Uterus (tissue), 4 donors: ENCODE results near the gene LRRC1. TPM values are rescaled to one million over a fixed set of nuclear protein-coding genes. Genes with fewer than 3 reads are reported as not detected.

Experiments used
- DNase-seq, 2 donors: peaks; one replicate each; pipeline ENCODE4 v3.0.0-alpha.2; 2019 to 2020
- H3K27ac ChIP-seq, 2 donors: fragments of 200-600 bp; sonication (generic); 1 replicate in 1 of 2; 2 replicates in 1 of 2; pipeline ENCODE4 v1.5.1; 2016 to 2018
- H3K27me3 ChIP-seq, 2 donors: fragments of 200-600 bp; sonication (generic); one replicate each; pipeline ENCODE4 v1.5.1; 2018 to 2019; ENCODE audit warnings: control low read depth in 1 of 2
- H3K36me3 ChIP-seq, 2 donors: fragments of 200-600 bp; sonication (generic); one replicate each; pipeline ENCODE4 v1.5.1; 2019; ENCODE audit warnings: control low read depth in 1 of 2
- H3K4me1 ChIP-seq, 2 donors: fragments of 200-600 bp; sonication (generic); one replicate each; pipeline ENCODE4 v1.5.1; 2018 to 2019; ENCODE audit warnings: control low read depth in 1 of 2
- H3K4me3 ChIP-seq, 2 donors: fragments of 200-600 bp; sonication (generic); 1 replicate in 1 of 2; 2 replicates in 1 of 2; pipeline ENCODE4 v1.5.1; 2018 to 2019; ENCODE audit warnings: mild to moderate bottlenecking in 1 of 2
- H3K9me3 ChIP-seq, 2 donors: fragments of 200-600 bp; sonication (generic); one replicate each; pipeline ENCODE4 v1.5.1; 2019; ENCODE audit warnings: control low read depth in 1 of 2
- POLR2A ChIP-seq, 2 donors: fragments of 450-650 bp; IDR thresholded peaks; one replicate each; pipeline ENCODE4 v1.6.1; 2016; ENCODE audit warnings: antibody characterized with exemption in 2 of 2, mild to moderate bottlenecking in 1 of 2, moderate library complexity in 1 of 2
- intact Hi-C: fragments of 100-400 bp; cut with DNase I; formaldehyde crosslinking; loops from one replicate; pipeline ENCODE4 v1.15.1; 2023; ENCODE audit warnings: low total_unique reads
- total RNA-seq, 4 donors: library from RNA; depleted of rRNA in 3 of 4; stranded (reverse); fragments of >200 nt in 3 of 4; gene quantifications; one replicate each; pipeline versions ENCODE4 v1.1.0 to v1.2.4, GENCODE V29; 2014 to 2023
- TF ChIP-seq, protein P1 (sequence below), 4 experiments: fragments of 200-600 bp in 2 of 4; fragments of 450-650 bp in 2 of 4; sonication (generic) in 2 of 4; IDR thresholded peaks; one replicate each; pipeline ENCODE4 v1.5.1; 2016 to 2019; ENCODE audit warnings: antibody characterized with exemption in 4 of 4, mild to moderate bottlenecking in 2 of 4, moderate library complexity in 1 of 4
- donor health status: DM: yes; HTN: yes; CAD: no.

Gene LRRC1
- total RNA-seq, 4 donors from 2014 or later = 4.4 to 39.7 (median 17.7) TPM

GRCh38 chr6:53792016-53792415, 2.8 kb upstream of the LRRC1 start:
- intact Hi-C loops = loop anchor here (10.0 kb wide), 1 partner anchor 247 kb away; the partner anchor contains the start of gene GCLC
- no peak overlapping the region for H3K4me3 ChIP-seq
- H3K27me3 ChIP-seq = no peaks in the 10 kb centered on the region
- no peaks in the 10 kb centered on the region for H3K4me1 ChIP-seq
- H3K9me3 ChIP-seq = peaks cover 0 to 7% of the 10 kb centered on the region in 2 donors
- DNase-seq = no peak
- no peaks in the 10 kb centered on the region for H3K36me3 ChIP-seq
- TF ChIP-seq, protein P1, sequence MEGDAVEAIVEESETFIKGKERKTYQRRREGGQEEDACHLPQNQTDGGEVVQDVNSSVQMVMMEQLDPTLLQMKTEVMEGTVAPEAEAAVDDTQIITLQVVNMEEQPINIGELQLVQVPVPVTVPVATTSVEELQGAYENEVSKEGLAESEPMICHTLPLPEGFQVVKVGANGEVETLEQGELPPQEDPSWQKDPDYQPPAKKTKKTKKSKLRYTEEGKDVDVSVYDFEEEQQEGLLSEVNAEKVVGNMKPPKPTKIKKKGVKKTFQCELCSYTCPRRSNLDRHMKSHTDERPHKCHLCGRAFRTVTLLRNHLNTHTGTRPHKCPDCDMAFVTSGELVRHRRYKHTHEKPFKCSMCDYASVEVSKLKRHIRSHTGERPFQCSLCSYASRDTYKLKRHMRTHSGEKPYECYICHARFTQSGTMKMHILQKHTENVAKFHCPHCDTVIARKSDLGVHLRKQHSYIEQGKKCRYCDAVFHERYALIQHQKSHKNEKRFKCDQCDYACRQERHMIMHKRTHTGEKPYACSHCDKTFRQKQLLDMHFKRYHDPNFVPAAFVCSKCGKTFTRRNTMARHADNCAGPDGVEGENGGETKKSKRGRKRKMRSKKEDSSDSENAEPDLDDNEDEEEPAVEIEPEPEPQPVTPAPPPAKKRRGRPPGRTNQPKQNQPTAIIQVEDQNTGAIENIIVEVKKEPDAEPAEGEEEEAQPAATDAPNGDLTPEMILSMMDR (IDR thresholded peaks at IDR 0.05) = no peak
- TF ChIP-seq POLR2A (IDR thresholded peaks at IDR 0.05) = no peak
- H3K27ac ChIP-seq = no peak overlapping the region

- intact Hi-C loops = loop anchor here (10.0 kb wide), 1 partner anchor 248 kb away; the partner anchor contains the start of gene GCLC
- no peaks in the 10 kb centered on the region for H3K4me1 ChIP-seq
- peaks cover 0 to 6% of the 10 kb centered on the region in 2 donors for H3K9me3 ChIP-seq
- H3K27ac ChIP-seq = no peak overlapping the region
- TF ChIP-seq POLR2A (IDR thresholded peaks at IDR 0.05) = no peak
- TF ChIP-seq, protein P1 (IDR thresholded peaks at IDR 0.05) = no peak
- no peaks in the 10 kb centered on the region for H3K27me3 ChIP-seq
- no peaks in the 10 kb centered on the region for H3K36me3 ChIP-seq
- peak overlapping the region in 1 of 2 donors; percentile 66 for H3K4me3 ChIP-seq
- DNase-seq = no peak
Observed at GRCh38 chr6:53792973-53793317, 1.9 kb upstream of the LRRC1 start.

DNA sequence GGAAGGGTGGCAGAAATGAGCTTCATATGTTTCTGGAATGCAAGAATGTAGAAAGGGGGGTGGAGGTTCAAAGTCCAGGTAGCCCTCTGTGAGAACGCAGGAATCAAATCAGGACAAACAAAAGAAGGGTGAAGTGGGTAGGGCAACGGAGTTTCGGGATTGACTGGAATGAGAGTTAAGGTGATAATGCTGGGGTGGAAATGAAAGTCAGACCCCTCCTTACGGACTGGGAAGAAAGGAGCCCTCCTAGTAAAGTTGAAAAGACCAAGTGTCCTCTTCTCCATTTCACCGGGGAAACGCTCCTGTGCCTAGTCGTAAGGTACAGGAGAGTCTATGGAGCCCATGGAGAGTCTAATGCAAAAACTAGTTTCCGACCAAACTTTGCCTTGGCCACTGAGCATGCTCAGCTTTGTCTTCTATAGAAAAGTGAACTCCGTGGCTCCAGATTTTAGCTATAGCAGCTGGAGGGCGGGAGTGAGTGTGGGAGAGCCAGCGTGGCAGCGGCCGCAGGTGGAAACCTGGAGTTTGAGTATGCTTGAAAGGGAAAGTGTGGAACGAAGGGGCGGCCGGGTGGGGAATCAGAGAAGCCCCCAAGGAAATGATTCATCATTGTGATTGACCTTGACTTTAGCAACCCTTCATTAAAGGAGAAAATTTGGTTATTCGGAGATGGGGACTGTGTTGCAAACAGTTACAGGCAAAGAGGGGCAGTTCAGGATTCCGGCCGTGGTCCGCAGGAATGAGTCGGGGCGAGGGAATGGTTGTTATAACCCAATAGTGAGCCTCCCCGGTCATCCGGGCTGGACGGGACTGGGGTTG, 1.3 kb upstream of the LRRC1 start:
- TF ChIP-seq, protein P1 (IDR thresholded peaks at IDR 0.05) = no peak
- no peak for TF ChIP-seq POLR2A (IDR thresholded peaks at IDR 0.05)
- peak; percentile 28 to 47 for DNase-seq
- Histone ChIP-seq H3K4me1 (no peaks in the 10 kb centered on the region), H3K27ac (peak overlapping the region; percentile 69 to 75), H3K9me3 (peaks cover 0 to under 1% of the 10 kb centered on the region in 2 donors), H3K36me3 (no peaks in the 10 kb centered on the region), H3K27me3 (no peaks in the 10 kb centered on the region), H3K4me3 (peak overlapping the region; percentile 66 to 68)
- intact Hi-C loops = loop anchor here (10.0 kb wide), 1 partner anchor 249 kb away; the partner anchor contains the start of gene GCLC

GRCh38 chr6:53794137-53794719, 577 bp upstream of the LRRC1 start:
- TF ChIP-seq, protein P1 (IDR thresholded peaks at IDR 0.05) = peak; percentile 30 to 51 (median 38)
- no peak for TF ChIP-seq POLR2A (IDR thresholded peaks at IDR 0.05)
- Histone ChIP-seq H3K36me3 (no peaks in the 10 kb centered on the region), H3K27me3 (no peaks in the 10 kb centered on the region), H3K4me3 (peak overlapping the region; percentile 66 to 68), H3K27ac (peak overlapping the region; percentile 69 to 75), H3K4me1 (no peaks in the 10 kb centered on the region), H3K9me3 (no peaks in the 10 kb centered on the region)
- intact Hi-C loops = loop anchor here (10.0 kb wide), 1 partner anchor 249 kb away; the partner anchor contains the start of gene GCLC
- DNase-seq = peak; percentile 47 to 48

GRCh38 chr6:53795340-53795701, 516 bp downstream of the LRRC1 start:
- no peak for TF ChIP-seq POLR2A (IDR thresholded peaks at IDR 0.05)
- TF ChIP-seq, protein P1 (IDR thresholded peaks at IDR 0.05) = no peak
- H3K27ac ChIP-seq = peak overlapping the region; percentile 69 to 75
- no peaks in the 10 kb centered on the region for H3K9me3 ChIP-seq
- intact Hi-C loops = loop anchor here (10.0 kb wide), 1 partner anchor 251 kb away; the partner anchor contains the start of gene GCLC
- peak overlapping the region; percentile 66 to 68 for H3K4me3 ChIP-seq
- no peaks in the 10 kb centered on the region for H3K4me1 ChIP-seq
- DNase-seq = peak in 1 of 2 donors; percentile 18
- H3K36me3 ChIP-seq = no peaks in the 10 kb centered on the region
- no peaks in the 10 kb centered on the region for H3K27me3 ChIP-seq
